NT2/D1 (cell line): Measurements from ENCODE around the gene CIB2.

Source experiments
- YY1 ChIP-seq: IDR thresholded peaks from 2 replicates; pipeline ENCODE4 v1.6.1; 2011; ENCODE audit not compliant: insufficient read length, insufficient read depth
- ZNF274 ChIP-seq: IDR thresholded peaks from 2 replicates; pipeline ENCODE4 v1.6.1; 2011; ENCODE audit warnings: mild to moderate bottlenecking, low read depth, low read length

GRCh38 chr15:78108300-78109084 lies 22.8 kb downstream of the CIB2 start:
- TF ChIP-seq ZNF274 (no peak), YY1 (no peak)
